IMR-90 (cell line): Measurements from ENCODE around the gene MUC5B. TPM values are rescaled to one million over a fixed set of nuclear protein-coding genes. Genes with fewer than 3 reads are reported as not detected.

Experiments used
- ATAC-seq: fragments of 200-7000 bp; cut with Tn5 transposase; 2 replicates; pipeline ENCODE4 v1.9.1; 2020; ENCODE audit warnings: low read depth, mild to moderate bottlenecking, moderate library complexity
- BruUV-seq: library from RNA; stranded (reverse); fragments of 400-500 nt; replicated peaks from 2 replicates; lab custom pipeline; 2021; lab: Mats Ljungman, UMichigan
- CTCF ChIA-PET: fragments of 300-600 bp; formaldehyde crosslinking; extraction: SDS; loops from one replicate; lab custom pipeline; 2021; ENCODE audit warnings: antibody characterized with exemption; lab: Yijun Ruan, JAX
- POLR2A ChIA-PET: fragments of 300-600 bp; sonication (Branson Sonifier 250); formaldehyde crosslinking; loops from one replicate; lab custom pipeline; 2022; ENCODE audit warnings: antibody characterized with exemption; ENCODE audit not compliant: unreplicated experiment; lab: Charles Lee
- DNase-seq: peaks from one replicate; pipeline ENCODE4 v3.0.0; 2013
- H2AFZ ChIP-seq: replicated peaks from 2 replicates; pipeline ENCODE3; 2013; ENCODE audit warnings: low read length, mild to moderate bottlenecking; ENCODE audit not compliant: poor library complexity
- H2AK5ac ChIP-seq: 2 replicates; pipeline ENCODE4 v1.6.1; 2013; ENCODE audit warnings: low read depth, low read length, inconsistent platforms
- H2AK9ac ChIP-seq: replicated peaks from 2 replicates; pipeline ENCODE3; 2013; ENCODE audit warnings: mild to moderate bottlenecking, low read depth, low read length, moderate library complexity; ENCODE audit not compliant: poor library complexity
- H2BK120ac ChIP-seq: 2 replicates; pipeline ENCODE4 v1.6.1; 2013; ENCODE audit warnings: low read depth, low read length, inconsistent platforms
- H2BK15ac ChIP-seq: 3 replicates; pipeline ENCODE4 v1.6.1; 2013; ENCODE audit warnings: low read depth, low read length, inconsistent platforms
- H2BK20ac ChIP-seq: 2 replicates; pipeline ENCODE4 v1.6.1; 2013; ENCODE audit warnings: low read depth, mild to moderate bottlenecking, inconsistent platforms, low read length, moderate library complexity
- H2BK5ac ChIP-seq: 2 replicates; pipeline ENCODE4 v1.6.1; 2013; ENCODE audit warnings: mild to moderate bottlenecking, low read depth, low read length, inconsistent platforms; ENCODE audit not compliant: poor library complexity, severe bottlenecking
- H3K14ac ChIP-seq: replicated peaks from 2 replicates; pipeline ENCODE4 v1.6.1; 2013; ENCODE audit warnings: low read depth, low read length, inconsistent platforms
- H3K18ac ChIP-seq: 2 replicates; pipeline ENCODE4 v1.6.1; 2013; ENCODE audit warnings: low read depth, low read length, control low read depth
- H3K23ac ChIP-seq: 2 replicates; pipeline ENCODE4 v1.6.1; 2013; ENCODE audit warnings: low read depth, low read length, inconsistent platforms
- H3K27ac ChIP-seq: 2 replicates; pipeline ENCODE4 v1.5.1; 2013; ENCODE audit warnings: mild to moderate bottlenecking, control low read depth, low read length; ENCODE audit not compliant: insufficient read depth
- H3K27me3 ChIP-seq: 2 replicates; pipeline ENCODE4 v1.6.1; 2013; ENCODE audit warnings: low read length; ENCODE audit not compliant: control insufficient read depth, insufficient read depth
- H3K36me3 ChIP-seq: 2 replicates; pipeline ENCODE4 v1.6.1; 2013; ENCODE audit warnings: low read length, mixed read lengths; ENCODE audit not compliant: control insufficient read depth, insufficient read depth
- H3K4ac ChIP-seq: 2 replicates; pipeline ENCODE4 v1.6.1; 2013; ENCODE audit warnings: low read depth, low read length, inconsistent platforms
- H3K4me1 ChIP-seq: 2 replicates; pipeline ENCODE4 v1.6.1; 2013; ENCODE audit warnings: low read length, mixed read lengths; ENCODE audit not compliant: control insufficient read depth, insufficient read depth
- H3K4me2 ChIP-seq: 2 replicates; pipeline ENCODE4 v1.6.1; 2013; ENCODE audit warnings: low read depth, mild to moderate bottlenecking, control low read depth, low read length, moderate library complexity
- H3K4me3 ChIP-seq: 2 replicates; pipeline ENCODE4 v1.5.1; 2013; ENCODE audit warnings: low read depth, mild to moderate bottlenecking, control low read depth, low read length, moderate library complexity; ENCODE audit not compliant: insufficient read depth
- H3K56ac ChIP-seq: 2 replicates; pipeline ENCODE4 v1.6.1; 2013; ENCODE audit warnings: low read length, inconsistent platforms; ENCODE audit not compliant: insufficient read depth; ENCODE audit errors: extremely low read depth
- H3K79me1 ChIP-seq, 2 experiments: 2 replicates each; pipeline ENCODE4 v1.6.1; 2013; ENCODE audit warnings: low read length in 2 of 2, inconsistent platforms in 1 of 2, low read depth in 1 of 2
- H3K9ac ChIP-seq: 2 replicates; pipeline ENCODE4 v1.6.1; 2013; ENCODE audit warnings: low read depth, low read length, control low read depth
- H3K9me1 ChIP-seq: 2 replicates; pipeline ENCODE4 v1.6.1; 2013; ENCODE audit warnings: low read length, inconsistent platforms; ENCODE audit not compliant: insufficient read depth
- H3K9me3 ChIP-seq: 2 replicates; pipeline ENCODE4 v1.6.1; 2013; ENCODE audit warnings: low read length; ENCODE audit not compliant: control insufficient read depth, insufficient read depth
- H4K20me1 ChIP-seq: 2 replicates; pipeline ENCODE4 v1.6.1; 2013; ENCODE audit warnings: low read length, inconsistent platforms; ENCODE audit not compliant: insufficient read depth
- H4K5ac ChIP-seq: 2 replicates; pipeline ENCODE4 v1.6.1; 2013; ENCODE audit warnings: mild to moderate bottlenecking, low read depth, low read length, control low read depth
- H4K8ac ChIP-seq, 2 experiments: 2 replicates each; pipeline ENCODE4 v1.6.1; 2013; ENCODE audit warnings: low read depth in 2 of 2, low read length in 2 of 2, control low read depth in 1 of 2, inconsistent platforms in 1 of 2
- H4K91ac ChIP-seq: 2 replicates; pipeline ENCODE4 v1.6.1; 2013; ENCODE audit warnings: low read depth, low read length, inconsistent platforms; ENCODE audit not compliant: insufficient read depth
- BHLHE40 ChIP-seq: fragments of 150-350 bp; IDR thresholded peaks from 2 replicates; pipeline ENCODE4 v1.6.1; 2016; ENCODE audit warnings: mild to moderate bottlenecking, low read depth, low read length
- CEBPB ChIP-seq: IDR thresholded peaks from 2 replicates; pipeline ENCODE4 v1.6.1; 2012; ENCODE audit warnings: low read depth, low read length, improper control_type of control experiment
- CHD1 ChIP-seq: IDR thresholded peaks from 2 replicates; pipeline ENCODE4 v1.6.1; 2012; ENCODE audit warnings: low read depth, low read length, improper control_type of control experiment
- ELK1 ChIP-seq: fragments of 150-350 bp; IDR thresholded peaks from 2 replicates; pipeline ENCODE4 v1.6.1; 2016; ENCODE audit warnings: low read depth, mild to moderate bottlenecking, low read length, moderate library complexity, borderline replicate concordance
- MAFK ChIP-seq: IDR thresholded peaks from 2 replicates; pipeline ENCODE4 v1.6.1; 2012; ENCODE audit warnings: low read depth, low read length, improper control_type of control experiment
- NFE2L2 ChIP-seq: fragments of 150-350 bp; IDR thresholded peaks from 2 replicates; pipeline ENCODE4 v1.6.1; 2016; ENCODE audit warnings: low read depth, mild to moderate bottlenecking, low read length
- POLR2A ChIP-seq: IDR thresholded peaks from 2 replicates; pipeline ENCODE4 v1.6.1; 2012; ENCODE audit warnings: mild to moderate bottlenecking, low read depth, low read length
- RCOR1 ChIP-seq: IDR thresholded peaks from 2 replicates; pipeline ENCODE4 v1.6.1; 2012; ENCODE audit warnings: mild to moderate bottlenecking, low read length, improper control_type of control experiment; ENCODE audit not compliant: insufficient replicate concordance
- RFX5 ChIP-seq: IDR thresholded peaks from 2 replicates; pipeline ENCODE4 v1.8.0; 2012; ENCODE audit warnings: low read depth, mild to moderate bottlenecking, low read length, moderate library complexity
- SMC3 ChIP-seq: fragments of 150-350 bp; IDR thresholded peaks from 2 replicates; pipeline ENCODE4 v1.6.1; 2016; ENCODE audit warnings: low read depth, mild to moderate bottlenecking, antibody characterized with exemption, low read length, moderate library complexity
- WGBS, 2 experiments: methylation state at CpG; one replicate each; pipeline versions ENCODE4 v1.1.5 to v1.1.7; 2013; ENCODE audit warnings: missing lambda C conversion rate in 2 of 2; ENCODE audit not compliant: insufficient read length in 1 of 2; ENCODE audit errors: extremely low coverage in 2 of 2; 5-methylcytosine and 5-hydroxymethylcytosine counted together
- dilution Hi-C: fragments of 300-500 bp; cut with HindIII; formaldehyde crosslinking; loops from one replicate; pipeline ENCODE4 v1.14.3; 2018; ENCODE audit warnings: low sequenced_read_pairs; ENCODE audit not compliant: unreplicated experiment
- in situ Hi-C: fragments of 300-500 bp; cut with MboI; formaldehyde crosslinking; loops from 3 replicates; pipeline ENCODE4 v1.14.3; 2019; ENCODE audit warnings: low sequenced_read_pairs, inconsistent platforms, mixed read lengths
- intact Hi-C: fragments of 100-400 bp; cut with micrococcal nuclease; formaldehyde crosslinking; loops from 2 replicates; pipeline ENCODE4 v1.10.0; 2022
- polyA plus RNA-seq, 3 experiments: library from polyadenylated mRNA; depleted of rRNA; stranded (reverse); fragments of >200 nt; gene quantifications; 2 replicates each; pipeline ENCODE4 v1.2.3, GENCODE V29; 2012; ENCODE audit warnings: low replicate concordance in 1 of 3
- total RNA-seq: library from RNA; depleted of rRNA; stranded (reverse); fragments of >200 nt; gene quantifications from 2 replicates; pipeline ENCODE4 v1.2.3, GENCODE V29; 2012

MUC5B gene
- total and polyA plus RNA-seq, 2 of the 4 experiments (the other 2 are of a cell fraction): not detected

DNA sequence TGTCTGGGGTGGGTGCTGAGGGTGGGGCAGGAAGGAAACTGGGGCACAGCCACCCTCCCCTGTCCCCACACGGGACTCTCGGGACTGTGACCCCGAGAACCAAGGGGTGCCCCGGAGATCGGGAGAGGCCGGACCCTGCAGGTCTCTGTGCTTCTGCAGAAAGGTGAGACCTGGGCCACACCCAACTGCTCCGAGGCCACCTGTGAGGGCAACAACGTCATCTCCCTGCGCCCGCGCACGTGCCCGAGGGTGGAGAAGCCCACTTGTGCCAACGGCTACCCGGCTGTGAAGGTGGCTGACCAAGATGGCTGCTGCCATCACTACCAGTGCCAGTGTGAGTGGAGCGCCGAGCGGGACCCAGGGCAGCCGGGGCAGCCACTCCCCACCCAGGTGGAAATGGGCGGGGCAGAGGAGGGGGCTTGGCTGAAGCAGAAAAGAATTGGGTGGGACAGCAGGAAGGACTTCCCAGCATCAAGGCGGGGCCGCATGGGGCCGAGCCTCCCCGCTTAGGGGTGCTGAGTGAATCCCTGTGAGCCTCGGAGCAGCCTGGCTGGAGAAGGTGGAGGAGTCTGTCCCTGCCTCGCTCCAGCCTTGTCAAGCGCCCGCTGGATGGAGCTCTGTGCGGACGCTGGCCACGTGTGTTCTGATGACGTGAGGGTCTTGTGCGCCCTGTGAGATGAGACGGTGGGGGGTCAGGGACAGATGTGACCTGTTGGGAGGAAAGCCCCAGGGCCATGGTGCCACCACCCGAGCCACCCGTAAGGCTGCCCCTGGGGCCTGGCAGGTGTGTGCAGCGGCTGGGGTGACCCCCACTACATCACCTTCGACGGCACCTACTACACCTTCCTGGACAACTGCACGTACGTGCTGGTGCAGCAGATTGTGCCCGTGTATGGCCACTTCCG lies 29.3 kb upstream of the MUC5B start:
- no peak overlapping the region for H2BK15ac ChIP-seq
- H2AK5ac ChIP-seq: no peak overlapping the region
- H3K27me3 ChIP-seq: no peaks in the 10 kb centered on the region; the same call in 1 of the 2 replicates
- ATAC-seq: no peak
- H2BK120ac ChIP-seq: no peak overlapping the region
- no peak overlapping the region for H3K23ac ChIP-seq
- H2BK5ac ChIP-seq: no peak overlapping the region
- intact Hi-C loops: no loop called here
- no peak for DNase-seq
- no peak overlapping the region for H4K91ac ChIP-seq
- no peak overlapping the region for H2AK9ac ChIP-seq
- ChIA-PET POLR2A (no interaction called here), CTCF (no interaction called here)
- no peaks in the 10 kb centered on the region for H4K20me1 ChIP-seq
- TF ChIP-seq ELK1 (no peak), RCOR1 (no peak), RFX5 (no peak), POLR2A (no peak), BHLHE40 (no peak), CEBPB (no peak), CHD1 (no peak), SMC3 (no peak), MAFK (no peak), NFE2L2 (no peak)
- H3K4me3 ChIP-seq: no peak overlapping the region
- H3K4me2 ChIP-seq: no peak overlapping the region
- H4K5ac ChIP-seq: no peak overlapping the region
- H3K4me1 ChIP-seq: no peaks in the 10 kb centered on the region
- no peak overlapping the region for H4K8ac ChIP-seq
- no peak overlapping the region for H2BK20ac ChIP-seq
- no peak overlapping the region for H3K18ac ChIP-seq
- dilution Hi-C loops: no loop called here
- no TSS peak for BruUV-seq
- no peak overlapping the region for H3K14ac ChIP-seq
- peak overlapping the region; percentile 58 for H2AFZ ChIP-seq
- H3K9me1 ChIP-seq: no peaks in the 10 kb centered on the region
- H3K36me3 ChIP-seq: no peaks in the 10 kb centered on the region
- H3K56ac ChIP-seq: no peak overlapping the region
- no peak overlapping the region for H3K9ac ChIP-seq
- H3K79me1 ChIP-seq: no peaks in the 10 kb centered on the region
- H3K9me3 ChIP-seq: peaks cover 10% of the 10 kb centered on the region; the same call in 1 of the 2 replicates
- in situ Hi-C loops: no loop called here
- WGBS, 2 experiments: 85% methylated on average over 19 of the region's 43 CpGs; no CpG with 5 or more reads in 1 of the 2 experiments
- H3K4ac ChIP-seq: no peak overlapping the region
- H3K27ac ChIP-seq: no peak overlapping the region
